NCI-H345 (cell line): ENCODE data around the gene DCTN1.
"Not testable (repeated sequence)": the region's sequence is repeated elsewhere in the genome, so short reads cannot be mapped to it uniquely, and the experiment has no call there.

ENCODE experiments used
- DNase-seq: peaks from one replicate; lab custom pipeline; 2025; lab: John Stamatoyannopoulos, UW

DCTN1 gene

GRCh38 chr2:74379851-74380789 is at the start of gene DCTN1:
DCTN1 (minus strand) TSS chr2:74380311; CDS start chr2:74380037, 274 bp downstream.
- peak; percentile 17 for DNase-seq

DNA sequence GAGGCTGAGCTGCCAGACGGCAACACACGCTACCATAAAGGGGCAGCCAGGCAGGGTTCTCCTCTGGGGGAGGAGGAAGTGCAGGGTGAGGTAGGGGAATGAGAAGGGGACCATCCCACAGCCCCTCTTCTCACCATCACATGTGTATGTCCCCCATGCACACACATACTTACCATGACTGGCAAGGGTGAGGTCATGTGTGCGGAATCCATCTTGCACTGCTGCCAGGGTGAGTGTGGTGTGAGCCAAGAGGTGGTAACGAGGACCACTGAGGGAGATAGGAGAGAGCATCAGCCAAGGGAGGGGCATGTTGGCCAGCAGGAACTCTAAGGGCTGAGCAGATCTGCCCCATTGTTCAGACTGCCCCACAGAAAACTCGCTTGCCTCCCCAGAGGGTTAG is 48.6 kb upstream of the DCTN1 start:
- no peak for DNase-seq

GRCh38 chr2:74427551-74427950 is 47.4 kb upstream of the DCTN1 start:
- no peak for DNase-seq

DNA sequence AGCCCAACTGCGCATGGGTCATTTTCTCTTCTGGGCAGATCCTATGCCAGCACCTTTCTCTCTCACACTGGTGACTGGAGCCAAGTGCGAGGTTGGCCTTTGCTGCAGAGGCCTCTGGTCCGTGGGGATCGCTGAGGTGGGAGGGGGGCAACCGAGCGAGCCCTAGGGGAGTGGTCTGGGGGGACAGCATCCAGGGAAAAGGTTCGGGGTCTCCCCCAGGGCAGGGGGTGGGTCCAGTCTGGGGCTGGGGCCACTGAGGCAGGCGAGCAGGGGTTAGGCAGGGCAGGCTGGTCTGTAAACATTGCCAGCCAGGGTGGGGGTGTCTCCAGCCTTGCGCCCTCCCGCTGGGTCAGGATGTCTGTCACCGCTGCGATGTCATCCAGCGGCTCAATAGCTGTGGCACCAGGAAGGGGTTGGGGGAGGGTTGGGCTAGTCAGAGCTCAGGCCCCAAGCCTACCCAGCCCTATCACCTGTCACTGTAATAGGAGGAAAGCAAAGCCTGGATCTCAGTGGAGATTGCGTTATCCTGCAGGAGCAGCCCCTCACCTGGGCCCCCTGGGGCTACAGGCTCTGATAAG is 46.2 kb upstream of the DCTN1 start:
- no peak for DNase-seq

DNA sequence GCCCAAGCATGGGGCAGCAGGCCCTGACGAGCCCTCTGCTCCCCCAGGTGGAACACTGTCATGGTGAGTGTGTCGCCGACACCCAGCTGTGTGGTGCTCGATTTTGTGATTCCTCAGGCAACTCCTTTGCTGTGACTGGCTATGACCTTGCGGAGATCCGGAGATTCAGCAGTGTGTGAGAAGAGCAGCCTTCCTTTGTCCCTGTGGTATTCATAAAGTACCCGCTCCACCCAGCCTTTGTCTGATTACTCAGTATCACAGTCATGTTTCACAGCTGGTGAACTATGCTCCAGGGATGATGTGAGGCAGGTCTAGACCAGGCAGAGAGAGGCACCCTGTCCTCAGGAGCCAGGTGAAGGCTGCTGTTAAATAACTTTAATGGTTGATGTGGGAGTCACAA is 45.4 kb upstream of the DCTN1 start:
- DNase-seq = no peak

DNA sequence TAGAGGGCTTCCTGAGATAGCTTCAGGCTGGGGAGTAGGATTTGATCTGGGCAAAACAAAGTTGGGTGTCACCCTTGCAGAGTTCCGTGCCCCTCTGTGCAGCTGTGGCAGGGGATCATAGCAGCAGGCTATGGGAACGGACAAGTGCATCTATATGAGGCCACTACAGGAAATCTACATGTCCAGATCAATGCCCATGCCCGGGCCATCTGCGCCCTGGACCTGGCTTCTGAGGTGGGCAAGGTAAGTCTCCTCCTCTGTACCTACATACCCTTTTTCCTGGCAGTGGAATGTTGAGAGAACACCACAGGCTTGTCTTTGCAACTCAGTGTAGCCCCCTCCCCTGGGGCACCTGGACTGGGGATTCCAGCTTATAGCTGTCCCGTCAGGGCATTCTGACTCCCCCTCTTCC is 44.9 kb upstream of the DCTN1 start:
- DNase-seq = no peak

DNA sequence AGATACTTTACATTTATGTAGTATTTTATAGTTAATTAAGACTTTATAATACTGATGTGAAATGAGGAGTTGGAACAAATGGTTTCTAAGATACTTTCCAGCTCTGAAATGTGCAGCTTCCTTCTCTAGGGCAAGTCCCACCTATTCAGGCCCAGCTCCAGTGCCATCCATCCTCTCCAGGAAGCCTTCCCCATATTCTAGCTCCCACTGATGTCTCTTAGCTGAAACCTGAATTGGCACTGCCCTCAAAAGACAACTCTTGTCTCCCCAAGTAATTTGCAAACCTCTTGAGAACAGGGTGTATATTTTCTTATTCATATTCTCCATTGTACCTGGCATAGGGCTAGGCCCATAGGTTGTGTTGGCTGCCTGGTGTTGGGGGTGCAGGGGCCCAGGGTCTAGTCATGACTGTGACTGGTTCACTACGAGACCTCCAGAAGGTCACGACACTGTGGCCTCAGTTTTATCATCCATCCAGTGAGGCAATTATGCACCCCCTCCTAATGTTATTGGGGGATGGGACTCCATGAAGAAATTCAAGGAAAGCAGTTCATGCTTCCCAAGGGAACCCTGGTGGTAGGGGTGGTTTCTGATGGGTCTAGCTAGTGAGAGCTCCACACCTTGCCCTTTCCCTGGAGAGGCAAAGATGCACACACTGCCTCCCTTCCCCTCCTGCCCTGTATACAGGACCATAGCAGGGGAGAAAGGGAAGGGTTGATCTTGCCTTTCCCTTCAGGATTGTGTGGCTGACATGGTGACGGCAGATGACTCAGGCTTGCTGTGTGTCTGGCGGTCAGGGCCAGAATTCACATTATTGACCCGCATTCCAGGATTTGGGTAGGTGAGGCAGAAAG is 44.3 kb upstream of the DCTN1 start:
- DNase-seq = no peak

DNA sequence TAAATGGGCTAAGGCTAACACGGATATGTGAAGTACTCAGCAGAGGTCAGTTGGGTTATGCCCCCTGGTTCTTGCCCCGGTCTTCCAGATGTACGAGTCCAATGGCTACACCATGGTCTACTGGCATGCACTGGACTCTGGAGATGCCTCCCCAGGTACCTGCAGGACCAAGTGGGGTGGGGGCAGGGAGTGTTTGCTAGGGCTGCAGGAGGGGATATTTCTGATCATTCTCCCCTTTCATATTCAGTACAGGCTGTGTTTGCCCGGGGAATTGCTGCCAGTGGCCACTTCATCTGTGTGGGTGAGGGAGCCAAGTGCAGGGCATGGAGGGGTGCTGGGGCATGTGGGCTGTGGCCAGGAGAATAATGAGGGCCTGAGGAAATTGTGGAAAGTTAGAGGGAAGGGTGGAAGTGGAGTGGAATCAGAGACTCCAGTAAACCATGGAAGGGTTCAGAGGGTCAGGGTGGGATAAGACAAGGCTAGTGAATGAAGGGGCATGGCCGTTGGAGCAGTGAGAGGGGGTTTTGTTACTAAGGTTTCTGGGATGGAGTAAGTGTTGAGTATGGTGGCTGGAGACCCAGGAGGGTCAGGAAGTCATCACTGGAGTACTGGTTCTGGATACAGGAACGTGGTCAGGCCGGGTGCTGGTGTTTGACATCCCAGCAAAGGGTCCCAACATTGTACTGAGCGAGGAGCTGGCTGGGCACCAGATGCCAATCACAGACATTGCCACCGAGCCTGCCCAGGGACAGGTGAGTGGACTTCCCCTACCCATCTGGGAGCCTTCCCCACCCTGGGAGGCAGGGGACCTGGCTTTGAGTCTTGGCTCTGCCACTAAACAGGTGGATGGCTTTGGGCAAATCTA is 43.4 kb upstream of the DCTN1 start:
- no peak for DNase-seq

GRCh38 chr2:74421221-74421870 is 41.2 kb upstream of the DCTN1 start, which contains the start of the genes C2orf81 and WDR54:
C2orf81 (minus strand) TSS chr2:74421619; CDS start chr2:74421560, 59 bp downstream.
WDR54 (plus strand) TSS chr2:74421730; CDS start chr2:74422154, 424 bp downstream.
- DNase-seq = peak; percentile 95

DNA sequence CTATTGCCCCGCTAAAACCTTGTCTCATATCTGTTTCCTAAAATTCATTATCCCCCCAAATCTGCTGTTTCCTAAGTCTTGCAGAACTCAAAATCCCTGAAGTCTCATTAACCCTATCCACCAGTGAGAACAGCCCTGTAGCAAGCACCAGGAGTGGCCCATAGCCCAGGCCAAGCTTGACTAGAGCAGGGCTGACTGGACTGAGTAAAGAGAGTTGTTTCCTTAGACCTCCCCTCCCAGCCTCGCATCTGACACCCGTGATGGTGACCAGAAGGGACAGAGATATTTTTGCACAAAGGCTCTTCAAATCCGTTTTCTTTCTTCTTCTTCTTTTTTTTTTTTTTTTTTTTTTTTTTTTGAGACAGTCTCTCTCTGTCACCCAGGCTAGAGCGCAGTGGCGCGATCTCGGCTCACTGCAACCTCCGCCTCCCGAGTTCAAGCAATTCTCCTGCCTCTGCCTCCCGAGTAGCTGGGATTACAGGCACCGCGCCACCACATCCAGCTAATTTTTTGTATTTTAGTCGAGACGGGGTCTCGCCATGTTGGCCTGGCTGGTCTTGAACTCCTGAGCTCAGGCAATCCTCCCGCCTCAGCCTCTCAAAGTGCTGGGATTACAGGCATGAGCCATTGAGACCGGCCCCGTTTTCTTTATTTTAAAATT is 40.5 kb upstream of the DCTN1 start:
- not testable (repeated sequence) for DNase-seq

DNA sequence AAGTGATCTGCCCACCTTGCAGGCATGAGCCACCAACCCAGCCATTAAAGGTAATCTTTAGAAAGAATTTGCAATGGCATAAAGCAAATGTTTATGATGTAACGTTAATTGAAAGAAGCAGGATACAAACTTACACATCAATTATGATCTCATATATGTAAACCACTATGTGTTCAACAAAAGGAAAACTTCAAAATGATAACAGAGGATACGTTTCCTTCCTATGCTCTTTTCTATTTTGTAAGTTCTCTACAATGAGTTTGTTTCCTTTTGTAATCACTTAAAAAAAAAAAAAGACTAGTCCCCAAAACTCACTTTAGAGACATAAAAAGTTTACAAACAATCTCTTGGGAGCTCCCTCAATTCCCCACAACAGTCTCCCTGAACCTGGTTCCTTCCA is 39.9 kb upstream of the DCTN1 start:
- DNase-seq = no peak

DNA sequence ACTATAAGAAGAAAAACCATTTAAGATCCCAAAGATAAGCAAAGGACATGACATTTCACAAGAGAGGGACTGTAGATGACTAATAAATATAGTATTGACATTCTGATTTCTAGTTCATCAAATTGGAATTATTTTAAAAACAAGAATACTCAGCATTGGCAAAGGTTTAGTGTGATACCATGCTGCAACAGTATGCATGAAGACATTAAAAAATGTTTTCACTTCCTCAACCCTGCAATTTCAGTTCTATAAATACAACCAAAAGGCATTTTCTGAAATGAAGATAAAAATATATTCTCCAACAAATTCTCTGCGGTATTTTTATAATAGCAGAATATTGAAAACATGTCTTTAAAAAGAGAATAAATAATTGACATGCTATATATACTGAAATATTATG is 39.2 kb upstream of the DCTN1 start:
- no peak for DNase-seq

GRCh38 chr2:74418312-74418711 is 38.2 kb upstream of the DCTN1 start:
- DNase-seq = no peak

- DNase-seq = no peak
Measured at GRCh38 chr2:74417763-74418162, 37.7 kb upstream of the DCTN1 start.

GRCh38 chr2:74417197-74417596 is 37.1 kb upstream of the DCTN1 start:
- DNase-seq = no peak

GRCh38 chr2:74416778-74417177 is 36.7 kb upstream of the DCTN1 start:
- no peak for DNase-seq

DNA sequence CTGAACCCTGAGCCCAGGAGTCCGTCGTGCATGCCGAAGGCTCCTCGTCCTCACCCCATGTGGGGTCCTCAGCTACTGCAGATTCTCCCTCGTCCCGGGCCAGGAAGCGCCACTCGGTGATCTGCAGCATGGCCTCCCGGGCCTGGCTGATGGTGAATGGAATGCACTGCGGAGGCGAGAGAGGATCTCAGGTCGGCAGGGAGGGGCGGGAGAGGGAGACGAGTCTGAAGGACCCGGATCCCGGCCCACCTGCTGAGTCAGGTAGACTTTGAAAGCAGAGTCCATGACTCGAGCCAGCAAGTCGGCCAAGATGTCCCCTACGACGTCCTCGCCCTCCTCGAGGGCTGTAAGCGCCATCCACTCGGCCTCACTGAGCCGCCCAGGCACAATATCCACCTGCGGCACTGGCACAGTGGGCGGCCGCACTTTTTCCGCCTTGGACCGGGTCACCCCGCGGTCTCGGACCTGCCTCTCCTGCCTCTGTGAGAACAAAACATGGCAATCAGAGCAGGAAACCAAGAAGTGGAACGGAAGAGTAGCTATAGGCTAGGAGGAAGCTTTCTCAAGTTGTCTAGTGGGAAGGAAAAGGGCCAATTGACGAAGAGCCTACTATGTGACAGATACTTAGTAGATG is 35.8 kb upstream of the DCTN1 start:
- no peak for DNase-seq

DNA sequence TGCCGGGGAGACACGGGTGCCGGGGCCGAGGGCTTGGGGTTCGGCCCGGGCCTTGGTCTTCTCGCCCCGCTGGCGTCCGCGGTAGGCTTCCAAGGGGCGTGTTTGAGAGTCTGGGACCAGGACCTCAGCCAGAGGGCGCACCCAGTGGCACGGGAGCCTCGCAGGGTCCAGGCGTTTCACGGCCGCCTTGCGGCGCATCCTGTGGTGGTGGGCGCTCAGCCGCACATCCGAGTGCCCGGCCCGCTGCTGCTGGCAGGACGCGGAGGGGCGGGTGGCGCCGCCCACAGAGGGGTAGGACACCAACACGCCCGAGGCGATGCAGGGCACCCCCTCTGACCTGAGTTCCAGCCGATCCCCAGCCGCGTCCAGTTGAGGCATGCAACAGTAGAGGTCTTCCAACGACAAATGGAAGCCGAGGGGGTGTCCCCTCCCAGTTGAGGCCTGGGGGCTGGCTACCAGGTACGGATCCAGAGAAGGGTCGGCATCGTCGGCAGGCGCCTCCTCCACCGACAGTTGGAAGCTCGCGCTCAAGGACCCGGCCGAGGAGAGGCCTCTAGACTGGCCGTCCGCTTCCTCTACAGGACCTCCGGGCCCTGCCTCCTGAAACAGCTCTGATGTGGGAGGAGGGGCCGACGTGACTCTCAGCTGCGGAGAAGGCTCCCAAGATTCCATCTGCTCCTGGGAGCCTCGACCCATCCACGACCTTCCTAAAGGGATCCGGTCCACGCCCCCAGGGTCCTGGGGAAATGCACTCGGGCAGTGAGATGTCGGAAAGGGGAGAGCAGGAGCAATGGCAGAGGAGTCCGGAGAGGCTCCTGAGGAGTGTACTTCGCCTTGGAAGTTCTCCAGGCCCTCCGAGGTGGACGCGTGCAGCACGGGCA is 35.0 kb upstream of the DCTN1 start:
- no peak for DNase-seq

DNA sequence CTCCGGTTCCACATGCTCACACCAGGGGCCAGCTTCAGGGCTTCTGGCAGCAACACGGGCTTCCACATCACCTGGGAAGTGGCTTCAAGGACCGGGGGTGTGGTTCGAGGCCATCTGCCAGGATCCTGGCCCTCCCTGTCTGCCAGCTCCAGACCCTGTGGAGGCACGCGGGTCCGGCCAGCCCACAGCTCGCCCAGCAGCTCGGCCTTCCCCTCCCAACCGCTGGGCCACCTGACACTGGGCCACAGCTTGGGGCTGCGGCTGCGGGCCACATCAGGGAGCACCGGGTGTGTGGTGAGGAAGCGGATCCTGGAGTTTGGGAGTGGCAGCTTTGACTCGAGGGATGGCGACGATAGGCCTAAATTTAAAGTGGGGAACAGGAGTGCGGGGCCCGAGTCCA is 34.3 kb upstream of the DCTN1 start:
- DNase-seq = peak; percentile 35
